ENCODE measurements around the gene MRPL16. TPM values are rescaled to one million over a fixed set of nuclear protein-coding genes. Genes with fewer than 3 reads are reported as not detected.

MRPL16 gene
- total and polyA plus RNA-seq, 2 of the 13 experiments (the other 11 are each of a cell fraction or from before 2014, with no cell fraction given) = 45.3 to 62.6 TPM

DNA sequence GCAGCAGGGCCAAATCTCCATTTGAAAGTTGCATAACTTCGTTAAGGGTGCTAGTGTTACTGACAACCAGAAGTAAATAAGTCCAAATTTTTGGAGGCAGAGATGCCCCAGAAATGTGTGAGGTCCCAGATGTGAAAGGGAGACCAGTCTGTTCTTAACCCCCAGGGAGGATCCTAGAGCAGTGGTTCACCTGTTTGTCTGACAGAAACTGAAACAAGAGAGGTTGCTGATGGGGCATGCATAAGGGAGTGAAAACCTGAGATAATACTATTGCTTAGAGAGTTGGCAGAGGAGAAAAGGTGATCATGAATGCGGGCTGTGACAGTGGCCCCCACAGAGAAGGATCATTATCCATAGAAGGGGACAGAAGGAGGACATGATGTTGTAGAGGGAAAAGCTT is 30.9 kb upstream of the MRPL16 start (continued):
- no peak for TF ChIP-seq ZNF83 (CRISPR knock-in tag; IDR thresholded peaks at IDR 0.05; ENCODE audit: borderline replicate concordance)

DNA sequence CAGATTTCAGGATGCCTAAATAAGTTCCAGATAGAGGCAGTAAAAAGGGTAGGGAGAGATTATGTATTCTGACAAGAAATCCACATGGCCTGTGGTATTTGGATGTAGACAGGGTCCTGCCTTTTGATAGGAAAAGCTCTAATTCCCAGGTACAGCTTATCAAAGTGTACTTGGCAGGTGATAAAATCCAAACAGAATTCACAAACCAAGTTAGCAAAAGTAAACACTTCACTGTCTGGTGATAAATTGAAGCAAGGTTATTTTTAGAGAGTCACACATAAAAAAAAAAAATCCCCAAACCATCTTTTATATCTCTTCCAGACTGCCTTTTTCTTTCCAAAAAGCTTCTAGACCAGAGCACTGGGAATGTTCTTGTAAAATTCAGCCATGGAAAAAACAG is 29.0 kb upstream of the MRPL16 start:
- no peak for ATAC-seq
- no peak for DNase-seq (ENCODE audit: low spot score)
- Histone ChIP-seq H3K27me3 (ENCODE audit: control insufficient read depth in 1 of 2, insufficient read depth in 2 of 2, low read length in 2 of 2) (no peaks in the 10 kb centered on the region), H3K27ac (ENCODE audit: extremely low read length, insufficient read depth, low read length) (no peak overlapping the region), H3K9me3 (ENCODE audit: low read length) (no peaks in the 10 kb centered on the region), H3K79me2 (ENCODE audit: insufficient read depth, low read length) (no peaks in the 10 kb centered on the region), H3K4me2 (ENCODE audit: low read depth, low read length) (no peak overlapping the region), H3K9ac (ENCODE audit: insufficient read depth, low read depth, low read length) (no peak overlapping the region), H3K4me1 (ENCODE audit: insufficient read depth, low read length) (no peaks in the 10 kb centered on the region), H3K4me3 (replicated peaks in 1 of 3; ENCODE audit: insufficient read depth in 1 of 3, low read depth in 2 of 3, low read length in 3 of 3) (no peak overlapping the region), H3K36me3 (replicated peaks in 1 of 2; ENCODE audit: control insufficient read depth in 1 of 2, insufficient read depth in 2 of 2, low read length in 2 of 2) (no peaks in the 10 kb centered on the region), H2AFZ (ENCODE audit: low read length) (no peak overlapping the region), H4K20me1 (ENCODE audit: insufficient read depth, low read length) (no peaks in the 10 kb centered on the region)
- ChIA-PET CTCF (ENCODE audit: low intra/inter-chr PET ratio, low total read pairs) (no interaction called here), POLR2A (no interaction called here)
- BruUV-seq (replicated peaks) = no TSS peak
- intact Hi-C loops (cut with micrococcal nuclease; ENCODE audit: unreplicated experiment) (no loop called here), in situ Hi-C loops (cut with HindIII; ENCODE audit: extremely low pct_ligation_motif_present, low pct_unique_long_range_greater_than_20kb) (no loop called here)
- FAIRE-seq = no peak
- TF ChIP-seq TRIM24 (CRISPR knock-in tag; IDR thresholded peaks at IDR 0.05) = no peak

DNA sequence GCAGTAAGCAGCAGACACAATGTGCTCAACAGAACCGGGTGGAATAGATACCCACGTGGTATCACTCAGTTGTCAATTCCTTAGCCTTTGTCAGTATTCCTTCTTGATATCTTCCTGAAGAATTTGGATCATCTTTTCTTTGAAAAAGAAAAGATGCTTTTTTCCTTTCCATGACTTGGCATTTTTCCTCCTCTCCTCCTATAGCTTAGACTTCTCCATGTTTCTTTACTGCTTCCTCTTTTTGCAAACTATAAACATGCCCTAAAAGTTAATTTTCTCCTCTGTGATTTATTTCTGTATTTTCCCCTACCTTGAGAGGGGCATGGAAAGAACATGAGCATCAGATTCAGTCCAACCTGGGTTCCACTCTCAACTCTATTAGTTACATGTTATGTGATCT is 23.0 kb upstream of the MRPL16 start:
- ATAC-seq (no peak), DNase-seq (ENCODE audit: low spot score) (no peak), FAIRE-seq (no peak)
- TF ChIP-seq ZNF672 (CRISPR knock-in tag; IDR thresholded peaks at IDR 0.05) = no peak
- TF ChIP-seq, protein P1, sequence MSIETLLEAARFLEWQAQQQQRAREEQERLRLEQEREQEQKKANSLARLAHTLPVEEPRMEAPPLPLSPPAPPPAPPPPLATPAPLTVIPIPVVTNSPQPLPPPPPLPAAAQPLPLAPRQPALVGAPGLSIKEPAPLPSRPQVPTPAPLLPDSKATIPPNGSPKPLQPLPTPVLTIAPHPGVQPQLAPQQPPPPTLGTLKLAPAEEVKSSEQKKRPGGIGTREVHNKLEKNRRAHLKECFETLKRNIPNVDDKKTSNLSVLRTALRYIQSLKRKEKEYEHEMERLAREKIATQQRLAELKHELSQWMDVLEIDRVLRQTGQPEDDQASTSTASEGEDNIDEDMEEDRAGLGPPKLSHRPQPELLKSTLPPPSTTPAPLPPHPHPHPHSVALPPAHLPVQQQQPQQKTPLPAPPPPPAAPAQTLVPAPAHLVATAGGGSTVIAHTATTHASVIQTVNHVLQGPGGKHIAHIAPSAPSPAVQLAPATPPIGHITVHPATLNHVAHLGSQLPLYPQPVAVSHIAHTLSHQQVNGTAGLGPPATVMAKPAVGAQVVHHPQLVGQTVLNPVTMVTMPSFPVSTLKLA (IDR thresholded peaks at IDR 0.05) = no peak
- no peak for TF ChIP-seq JUND (CRISPR knock-in tag; IDR thresholded peaks at IDR 0.05)
- TF ChIP-seq NFE2L2 (IDR thresholded peaks at IDR 0.05; ENCODE audit: low read length) = peak; percentile 68
- Histone ChIP-seq H3K4me3 (replicated peaks in 1 of 3; ENCODE audit: insufficient read depth in 1 of 3, low read depth in 2 of 3, low read length in 3 of 3) (no peak overlapping the region), H4K20me1 (ENCODE audit: insufficient read depth, low read length) (no peaks in the 10 kb centered on the region), H3K27me3 (ENCODE audit: control insufficient read depth in 1 of 2, insufficient read depth in 2 of 2, low read length in 2 of 2) (no peaks in the 10 kb centered on the region), H2AFZ (ENCODE audit: low read length) (no peak overlapping the region), H3K9me3 (ENCODE audit: low read length) (no peaks in the 10 kb centered on the region), H3K36me3 (replicated peaks in 1 of 2; ENCODE audit: control insufficient read depth in 1 of 2, insufficient read depth in 2 of 2, low read length in 2 of 2) (no peaks in the 10 kb centered on the region), H3K9ac (ENCODE audit: insufficient read depth, low read depth, low read length) (no peak overlapping the region), H3K4me1 (ENCODE audit: insufficient read depth, low read length) (no peaks in the 10 kb centered on the region), H3K27ac (ENCODE audit: extremely low read length, insufficient read depth, low read length) (no peak overlapping the region), H3K4me2 (ENCODE audit: low read depth, low read length) (no peak overlapping the region), H3K79me2 (ENCODE audit: insufficient read depth, low read length) (no peaks in the 10 kb centered on the region)
- ChIA-PET CTCF (ENCODE audit: low intra/inter-chr PET ratio, low total read pairs) (no interaction called here), POLR2A (no interaction called here)
- intact Hi-C loops (cut with micrococcal nuclease; ENCODE audit: unreplicated experiment) (no loop called here), in situ Hi-C loops (cut with HindIII; ENCODE audit: extremely low pct_ligation_motif_present, low pct_unique_long_range_greater_than_20kb) (no loop called here)
- WGBS (ENCODE audit: low lambda C conversion rate) = 0% methylated on average over 2 of the region's 2 CpGs
- BruUV-seq (replicated peaks) = no TSS peak
